HepG2 (cell line): ENCODE measurements around the gene ZFPM1. TPM values are rescaled to one million over a fixed set of nuclear protein-coding genes. Genes with fewer than 3 reads are reported as not detected.

Experiments
- PPARG ChIP-seq: conservative IDR thresholded peaks from 2 replicates; pipeline ENCODE4 v1.6.1; 2016; ENCODE audit warnings: missing biosample characterization, missing genetic modification reagents
- TARDBP ChIP-seq: sonication (generic); formaldehyde crosslinking; IDR thresholded peaks from 2 replicates; pipeline ENCODE4 v1.8.0; 2022; ENCODE audit warnings: mild to moderate bottlenecking, missing genetic modification reagents
- ZNF253 ChIP-seq: sonication (generic); formaldehyde crosslinking; IDR thresholded peaks from 2 replicates; pipeline ENCODE4 v1.8.0; 2022; ENCODE audit warnings: mild to moderate bottlenecking, missing genetic modification reagents, borderline replicate concordance
- ZNF264 ChIP-seq: sonication (generic); formaldehyde crosslinking; IDR thresholded peaks from 2 replicates; pipeline ENCODE4 v1.4.0; 2020; ENCODE audit warnings: missing genetic modification reagents
- ZNF292 ChIP-seq: sonication (generic); formaldehyde crosslinking; IDR thresholded peaks from 2 replicates; pipeline ENCODE4 v1.8.1; 2022; ENCODE audit warnings: mild to moderate bottlenecking, low read depth, missing genetic modification reagents, borderline replicate concordance
- ZNF615 ChIP-seq: sonication (generic); formaldehyde crosslinking; IDR thresholded peaks from 2 replicates; pipeline ENCODE4 v1.5.0; 2020; ENCODE audit warnings: mild to moderate bottlenecking, missing genetic modification reagents, borderline replicate concordance
- ZNF670 ChIP-seq: sonication (generic); formaldehyde crosslinking; IDR thresholded peaks from 2 replicates; pipeline ENCODE4 v1.8.0; 2022; ENCODE audit warnings: mild to moderate bottlenecking, missing genetic modification reagents, borderline replicate concordance
- ZNF766 ChIP-seq: sonication (generic); formaldehyde crosslinking; IDR thresholded peaks from 2 replicates; pipeline ENCODE4 v1.5.0; 2020; ENCODE audit warnings: missing genetic modification reagents, borderline replicate concordance
- polyA plus RNA-seq, 8 experiments: library from polyadenylated mRNA; depleted of rRNA in 3 of 8; stranded (reverse) in 7 of 8; unstranded in 1 of 8; fragments of >200 nt; fragmentation: Illumina TruSeq in 4 of 8; extraction: Trizol in 4 of 8; gene quantifications; 2 replicates each; pipeline versions ENCODE4 v1.2.1 to v1.2.3, GENCODE V29; 2011 to 2016; ENCODE audit warnings: low read depth in 4 of 8, missing spikeins in 1 of 8, mixed read lengths in 1 of 8; ENCODE audit not compliant: insufficient read depth in 1 of 8
- total RNA-seq, 5 experiments: library from RNA; depleted of rRNA; stranded (reverse); fragments of >200 nt; fragmentation: Illumina TruSeq; extraction: Trizol; gene quantifications; 2 replicates each; pipeline ENCODE4 v1.2.3, GENCODE V29; 2016; ENCODE audit warnings: low read depth in 1 of 5
- TF ChIP-seq, protein P1 (sequence below): sonication (generic); formaldehyde crosslinking; IDR thresholded peaks from 2 replicates; pipeline ENCODE4 v1.4.0; 2020; ENCODE audit warnings: missing genetic modification reagents, borderline replicate concordance
- TF ChIP-seq, protein P2 (sequence below): sonication (generic); formaldehyde crosslinking; IDR thresholded peaks from 2 replicates; pipeline ENCODE4 v1.5.1; 2020; ENCODE audit warnings: mild to moderate bottlenecking, moderate library complexity, missing genetic modification reagents
- TF ChIP-seq, protein P3 (sequence below): sonication (generic); formaldehyde crosslinking; IDR thresholded peaks from 2 replicates; pipeline ENCODE4 v1.5.0; 2020; ENCODE audit warnings: missing genetic modification reagents
- TF ChIP-seq, protein P4 (sequence below): sonication (generic); formaldehyde crosslinking; conservative IDR thresholded peaks from 2 replicates; pipeline ENCODE4 v1.4.0; 2020; ENCODE audit warnings: mild to moderate bottlenecking, missing genetic modification reagents, moderate library complexity

Gene ZFPM1
- total and polyA plus RNA-seq, 2 of the 13 experiments (the other 11 are each of a cell fraction or from before 2014, with no cell fraction given) = 1.3 to 3.8 TPM

DNA sequence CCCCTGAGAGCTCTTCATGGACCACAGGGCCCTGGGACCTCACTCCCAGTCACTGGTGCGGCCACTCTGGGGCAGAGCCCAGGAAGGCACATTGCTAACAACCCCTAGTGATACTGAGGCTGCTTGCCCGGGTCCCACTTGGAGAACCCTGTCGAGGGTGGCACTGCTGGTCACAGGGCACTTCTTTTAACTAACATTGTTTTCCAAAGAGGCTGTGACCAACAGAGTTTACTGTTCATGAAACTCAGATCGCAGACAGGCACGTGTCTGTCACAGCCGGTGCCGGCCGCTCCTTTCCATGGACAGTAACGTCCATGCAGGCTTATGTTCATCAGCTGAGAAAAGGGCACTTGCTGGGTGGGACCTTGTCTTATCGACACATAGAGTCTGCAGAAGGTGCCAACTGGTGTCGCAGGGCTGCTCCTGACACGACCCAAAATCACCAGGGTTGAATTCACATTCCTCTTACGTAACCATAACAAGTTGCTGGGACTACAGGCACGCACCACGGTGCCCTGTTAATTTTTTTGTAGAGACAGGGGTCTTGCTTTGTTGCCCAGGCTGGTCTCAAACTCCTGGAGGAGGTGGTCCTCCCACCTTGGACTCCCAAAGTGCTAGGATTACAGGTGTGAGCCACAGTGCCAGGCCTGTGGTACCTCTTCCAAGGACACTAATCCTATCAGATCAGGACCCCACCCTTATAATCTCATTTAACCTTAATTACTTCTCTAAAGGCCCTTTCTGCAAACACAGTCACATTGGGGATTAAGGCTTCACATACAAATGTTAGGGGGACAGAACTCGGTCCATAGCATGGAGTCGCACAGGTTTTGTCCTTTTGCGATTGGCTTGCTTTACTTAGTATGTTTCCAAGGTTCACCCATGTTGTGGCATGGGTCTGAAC, 115.9 kb downstream of the ZFPM1 start (continued):
- TF ChIP-seq, protein P1, sequence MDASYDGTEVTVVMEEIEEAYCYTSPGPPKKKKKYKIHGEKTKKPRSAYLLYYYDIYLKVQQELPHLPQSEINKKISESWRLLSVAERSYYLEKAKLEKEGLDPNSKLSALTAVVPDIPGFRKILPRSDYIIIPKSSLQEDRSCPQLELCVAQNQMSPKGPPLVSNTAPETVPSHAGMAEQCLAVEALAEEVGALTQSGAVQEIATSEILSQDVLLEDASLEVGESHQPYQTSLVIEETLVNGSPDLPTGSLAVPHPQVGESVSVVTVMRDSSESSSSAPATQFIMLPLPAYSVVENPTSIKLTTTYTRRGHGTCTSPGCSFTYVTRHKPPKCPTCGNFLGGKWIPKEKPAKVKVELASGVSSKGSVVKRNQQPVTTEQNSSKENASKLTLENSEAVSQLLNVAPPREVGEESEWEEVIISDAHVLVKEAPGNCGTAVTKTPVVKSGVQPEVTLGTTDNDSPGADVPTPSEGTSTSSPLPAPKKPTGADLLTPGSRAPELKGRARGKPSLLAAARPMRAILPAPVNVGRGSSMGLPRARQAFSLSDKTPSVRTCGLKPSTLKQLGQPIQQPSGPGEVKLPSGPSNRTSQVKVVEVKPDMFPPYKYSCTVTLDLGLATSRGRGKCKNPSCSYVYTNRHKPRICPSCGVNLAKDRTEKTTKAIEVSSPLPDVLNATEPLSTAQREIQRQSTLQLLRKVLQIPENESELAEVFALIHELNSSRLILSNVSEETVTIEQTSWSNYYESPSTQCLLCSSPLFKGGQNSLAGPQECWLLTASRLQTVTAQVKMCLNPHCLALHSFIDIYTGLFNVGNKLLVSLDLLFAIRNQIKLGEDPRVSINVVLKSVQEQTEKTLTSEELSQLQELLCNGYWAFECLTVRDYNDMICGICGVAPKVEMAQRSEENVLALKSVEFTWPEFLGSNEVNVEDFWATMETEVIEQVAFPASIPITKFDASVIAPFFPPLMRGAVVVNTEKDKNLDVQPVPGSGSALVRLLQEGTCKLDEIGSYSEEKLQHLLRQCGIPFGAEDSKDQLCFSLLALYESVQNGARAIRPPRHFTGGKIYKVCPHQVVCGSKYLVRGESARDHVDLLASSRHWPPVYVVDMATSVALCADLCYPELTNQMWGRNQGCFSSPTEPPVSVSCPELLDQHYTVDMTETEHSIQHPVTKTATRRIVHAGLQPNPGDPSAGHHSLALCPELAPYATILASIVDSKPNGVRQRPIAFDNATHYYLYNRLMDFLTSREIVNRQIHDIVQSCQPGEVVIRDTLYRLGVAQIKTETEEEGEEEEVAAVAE (CRISPR knock-in tag) = 0 out of 2 replicates have a peak, but pooled peaks have one; percentile 0
- no peak for TF ChIP-seq PPARG (CRISPR knock-in tag)
- peak; percentile 56; the same call in 1 of the 2 replicates for TF ChIP-seq ZNF253
- TF ChIP-seq TARDBP (CRISPR knock-in tag) = 0 out of 2 replicates have a peak, but pooled peaks have one; percentile 33
- TF ChIP-seq ZNF670 (CRISPR knock-in tag) = peak; percentile 32; the same call in 1 of the 2 replicates
- TF ChIP-seq, protein P2, sequence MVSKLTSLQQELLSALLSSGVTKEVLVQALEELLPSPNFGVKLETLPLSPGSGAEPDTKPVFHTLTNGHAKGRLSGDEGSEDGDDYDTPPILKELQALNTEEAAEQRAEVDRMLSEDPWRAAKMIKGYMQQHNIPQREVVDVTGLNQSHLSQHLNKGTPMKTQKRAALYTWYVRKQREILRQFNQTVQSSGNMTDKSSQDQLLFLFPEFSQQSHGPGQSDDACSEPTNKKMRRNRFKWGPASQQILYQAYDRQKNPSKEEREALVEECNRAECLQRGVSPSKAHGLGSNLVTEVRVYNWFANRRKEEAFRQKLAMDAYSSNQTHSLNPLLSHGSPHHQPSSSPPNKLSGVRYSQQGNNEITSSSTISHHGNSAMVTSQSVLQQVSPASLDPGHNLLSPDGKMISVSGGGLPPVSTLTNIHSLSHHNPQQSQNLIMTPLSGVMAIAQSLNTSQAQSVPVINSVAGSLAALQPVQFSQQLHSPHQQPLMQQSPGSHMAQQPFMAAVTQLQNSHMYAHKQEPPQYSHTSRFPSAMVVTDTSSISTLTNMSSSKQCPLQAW = no peak
- no peak for TF ChIP-seq ZNF766 (CRISPR knock-in tag)
- TF ChIP-seq, protein P3, sequence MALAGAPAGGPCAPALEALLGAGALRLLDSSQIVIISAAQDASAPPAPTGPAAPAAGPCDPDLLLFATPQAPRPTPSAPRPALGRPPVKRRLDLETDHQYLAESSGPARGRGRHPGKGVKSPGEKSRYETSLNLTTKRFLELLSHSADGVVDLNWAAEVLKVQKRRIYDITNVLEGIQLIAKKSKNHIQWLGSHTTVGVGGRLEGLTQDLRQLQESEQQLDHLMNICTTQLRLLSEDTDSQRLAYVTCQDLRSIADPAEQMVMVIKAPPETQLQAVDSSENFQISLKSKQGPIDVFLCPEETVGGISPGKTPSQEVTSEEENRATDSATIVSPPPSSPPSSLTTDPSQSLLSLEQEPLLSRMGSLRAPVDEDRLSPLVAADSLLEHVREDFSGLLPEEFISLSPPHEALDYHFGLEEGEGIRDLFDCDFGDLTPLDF (CRISPR knock-in tag) = no peak
- TF ChIP-seq, protein P4, sequence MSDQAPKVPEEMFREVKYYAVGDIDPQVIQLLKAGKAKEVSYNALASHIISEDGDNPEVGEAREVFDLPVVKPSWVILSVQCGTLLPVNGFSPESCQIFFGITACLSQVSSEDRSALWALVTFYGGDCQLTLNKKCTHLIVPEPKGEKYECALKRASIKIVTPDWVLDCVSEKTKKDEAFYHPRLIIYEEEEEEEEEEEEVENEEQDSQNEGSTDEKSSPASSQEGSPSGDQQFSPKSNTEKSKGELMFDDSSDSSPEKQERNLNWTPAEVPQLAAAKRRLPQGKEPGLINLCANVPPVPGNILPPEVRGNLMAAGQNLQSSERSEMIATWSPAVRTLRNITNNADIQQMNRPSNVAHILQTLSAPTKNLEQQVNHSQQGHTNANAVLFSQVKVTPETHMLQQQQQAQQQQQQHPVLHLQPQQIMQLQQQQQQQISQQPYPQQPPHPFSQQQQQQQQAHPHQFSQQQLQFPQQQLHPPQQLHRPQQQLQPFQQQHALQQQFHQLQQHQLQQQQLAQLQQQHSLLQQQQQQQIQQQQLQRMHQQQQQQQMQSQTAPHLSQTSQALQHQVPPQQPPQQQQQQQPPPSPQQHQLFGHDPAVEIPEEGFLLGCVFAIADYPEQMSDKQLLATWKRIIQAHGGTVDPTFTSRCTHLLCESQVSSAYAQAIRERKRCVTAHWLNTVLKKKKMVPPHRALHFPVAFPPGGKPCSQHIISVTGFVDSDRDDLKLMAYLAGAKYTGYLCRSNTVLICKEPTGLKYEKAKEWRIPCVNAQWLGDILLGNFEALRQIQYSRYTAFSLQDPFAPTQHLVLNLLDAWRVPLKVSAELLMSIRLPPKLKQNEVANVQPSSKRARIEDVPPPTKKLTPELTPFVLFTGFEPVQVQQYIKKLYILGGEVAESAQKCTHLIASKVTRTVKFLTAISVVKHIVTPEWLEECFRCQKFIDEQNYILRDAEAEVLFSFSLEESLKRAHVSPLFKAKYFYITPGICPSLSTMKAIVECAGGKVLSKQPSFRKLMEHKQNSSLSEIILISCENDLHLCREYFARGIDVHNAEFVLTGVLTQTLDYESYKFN = 0 out of 2 replicates have a peak, but pooled peaks have one; percentile 3
- TF ChIP-seq ZNF264 (CRISPR knock-in tag) = peak; percentile 96; the same call in 1 of the 2 replicates
- TF ChIP-seq ZNF292 (CRISPR knock-in tag) = no peak
- TF ChIP-seq ZNF615 (CRISPR knock-in tag) = no peak
- TF ChIP-seq, all 625 proteins: peak for 9
